Activated naive CD8-positive, alpha-beta T cell (primary cell): Measurements from ENCODE around the gene PHTF2.
A peak's percentile ranks its signal among the peaks of the same experiment; 100 is the strongest.
"Not testable (repeated sequence)": the region's sequence is repeated elsewhere in the genome, so short reads cannot be mapped to it uniquely, and the experiment has no call there.

Experiments
- H3K27ac Mint-ChIP-seq: one replicate; pipeline ENCODE4 v1.8.0; 2021; ENCODE audit warnings: mixed read lengths
- H3K27me3 Mint-ChIP-seq: one replicate; pipeline ENCODE4 v1.8.0; 2021; ENCODE audit warnings: mixed read lengths
- H3K36me3 Mint-ChIP-seq: one replicate; pipeline ENCODE4 v1.8.0; 2021; ENCODE audit warnings: mixed read lengths
- H3K4me1 Mint-ChIP-seq: one replicate; pipeline ENCODE4 v1.8.0; 2021; ENCODE audit warnings: low read depth, mixed read lengths
- H3K4me3 Mint-ChIP-seq: one replicate; pipeline ENCODE4 v1.8.0; 2021; ENCODE audit warnings: mild to moderate bottlenecking, mixed read lengths
- H3K9me3 Mint-ChIP-seq: one replicate; pipeline ENCODE4 v1.8.0; 2021; ENCODE audit warnings: low read depth, mixed read lengths

Gene PHTF2

GRCh38 chr7:77783545-77783944, 15.0 kb upstream of the PHTF2 start:
- Mint-ChIP-seq H3K4me1 (no peaks in the 10 kb centered on the region), H3K36me3 (peaks cover 25% of the 10 kb centered on the region), H3K4me3 (no peak overlapping the region), H3K27me3 (no peaks in the 10 kb centered on the region), H3K27ac (no peak overlapping the region), H3K9me3 (no peaks in the 10 kb centered on the region)

GRCh38 chr7:77784426-77784825, 14.1 kb upstream of the PHTF2 start:
- not testable (repeated sequence) for H3K27ac Mint-ChIP-seq

GRCh38 chr7:77786018-77786417, 12.6 kb upstream of the PHTF2 start:
- H3K4me3 Mint-ChIP-seq, result no peak overlapping the region
- H3K36me3 Mint-ChIP-seq, result peaks cover 19% of the 10 kb centered on the region
- no peaks in the 10 kb centered on the region for H3K9me3 Mint-ChIP-seq
- no peaks in the 10 kb centered on the region for H3K4me1 Mint-ChIP-seq
- H3K27me3 Mint-ChIP-seq, result no peaks in the 10 kb centered on the region
- no peak overlapping the region for H3K27ac Mint-ChIP-seq

More at GRCh38 chr7:77784426-77784825, 14.1 kb upstream of the PHTF2 start:
- H3K27me3 Mint-ChIP-seq, H3K4me3 Mint-ChIP-seq, H3K4me1 Mint-ChIP-seq, H3K9me3 Mint-ChIP-seq: not testable (repeated sequence)
- H3K36me3 Mint-ChIP-seq, result peaks cover 25% of the 10 kb centered on the region

- Mint-ChIP-seq H3K9me3 (no peaks in the 10 kb centered on the region), H3K36me3 (peaks cover 19% of the 10 kb centered on the region), H3K4me1 (no peaks in the 10 kb centered on the region), H3K4me3 (no peak overlapping the region), H3K27ac (no peak overlapping the region), H3K27me3 (no peaks in the 10 kb centered on the region)
These were observed 11.8 kb upstream of the PHTF2 start for GRCh38 chr7:77786741-77787140.

DNA sequence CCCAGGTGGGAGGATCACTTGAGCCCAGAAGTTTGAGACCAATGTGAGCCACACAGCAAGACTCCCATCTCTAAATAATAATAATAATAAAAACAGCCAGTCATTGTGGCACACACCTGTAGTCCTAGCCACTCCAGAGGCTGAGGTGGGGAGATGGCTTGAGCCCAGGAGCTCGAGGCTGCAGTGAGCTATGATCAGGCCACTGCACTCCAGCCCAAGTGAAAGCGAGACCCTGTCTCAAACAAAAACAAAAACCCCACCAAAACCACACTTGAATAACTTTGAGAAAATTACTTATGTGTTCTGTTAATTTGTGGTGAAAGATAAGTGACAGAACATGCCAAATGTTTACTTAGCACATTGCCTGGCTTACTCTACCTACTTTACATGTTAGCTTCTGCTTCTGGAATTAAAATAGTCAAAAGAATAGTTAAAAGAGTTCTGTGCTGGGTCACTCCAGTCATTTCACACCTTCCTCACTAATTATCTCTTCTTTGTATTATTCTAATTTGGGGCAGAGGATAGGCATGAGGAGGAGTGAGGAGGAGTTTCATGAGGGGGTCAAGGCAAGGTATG, 10.2 kb upstream of the PHTF2 start:
- no peak overlapping the region for H3K27ac Mint-ChIP-seq
- peaks cover 2% of the 10 kb centered on the region for H3K4me1 Mint-ChIP-seq

GRCh38 chr7:77791336-77791735, 7.2 kb upstream of the PHTF2 start:
- no peak overlapping the region for H3K27ac Mint-ChIP-seq
- H3K9me3 Mint-ChIP-seq, result no peaks in the 10 kb centered on the region
- no peaks in the 10 kb centered on the region for H3K27me3 Mint-ChIP-seq
- H3K4me3 Mint-ChIP-seq, result no peak overlapping the region
- peaks cover 7% of the 10 kb centered on the region for H3K36me3 Mint-ChIP-seq
- H3K4me1 Mint-ChIP-seq, result peaks cover 22% of the 10 kb centered on the region

More for the DNA sequence above, 10.2 kb upstream of the PHTF2 start:
- Mint-ChIP-seq H3K27me3 (no peaks in the 10 kb centered on the region), H3K9me3 (no peaks in the 10 kb centered on the region), H3K36me3 (peaks cover 16% of the 10 kb centered on the region), H3K4me3 (no peak overlapping the region)

DNA sequence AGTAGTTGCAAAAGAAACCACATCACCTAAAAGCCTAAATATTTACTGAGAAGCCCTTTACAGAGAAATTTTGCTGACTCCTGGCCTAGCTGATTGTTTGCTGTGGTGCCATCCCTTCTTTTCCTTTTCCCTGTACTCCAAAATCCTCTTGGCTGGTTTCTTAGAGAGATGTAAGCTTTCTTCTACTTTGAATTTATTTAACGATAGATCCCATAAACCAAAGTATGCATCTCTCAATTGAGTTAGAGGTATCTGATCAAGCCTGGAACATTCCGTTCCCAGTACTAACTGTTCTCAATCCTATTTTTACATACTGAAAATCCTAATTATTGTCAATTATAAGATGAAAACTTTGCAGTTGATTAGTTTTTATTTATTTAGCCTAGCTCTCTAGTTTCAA, 6.6 kb upstream of the PHTF2 start:
- H3K9me3 Mint-ChIP-seq, result no peaks in the 10 kb centered on the region
- no peak overlapping the region for H3K4me3 Mint-ChIP-seq
- no peaks in the 10 kb centered on the region for H3K27me3 Mint-ChIP-seq
- peaks cover 7% of the 10 kb centered on the region for H3K36me3 Mint-ChIP-seq
- H3K4me1 Mint-ChIP-seq, result peaks cover 28% of the 10 kb centered on the region
- H3K27ac Mint-ChIP-seq, result no peak overlapping the region

DNA sequence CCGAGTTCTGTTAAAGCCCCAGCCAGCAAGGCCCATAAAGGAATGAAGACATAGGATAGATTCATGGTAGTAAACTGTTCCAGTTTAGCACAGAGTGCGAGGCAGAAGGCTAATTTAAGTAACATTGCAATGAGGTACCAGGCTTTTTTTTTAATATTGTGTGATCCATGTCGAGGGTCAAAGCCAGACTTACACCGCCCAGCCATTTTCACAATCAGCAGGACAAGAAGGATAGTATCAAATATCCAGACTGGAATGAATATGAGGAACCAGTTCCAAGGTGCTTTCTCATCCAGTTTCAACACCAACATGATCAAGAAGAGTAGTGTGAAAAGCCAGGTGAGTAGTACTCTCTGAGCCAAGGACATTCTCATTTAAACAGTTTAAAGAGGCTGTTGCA, 4.6 kb upstream of the PHTF2 start:
- H3K27me3 Mint-ChIP-seq, result no peaks in the 10 kb centered on the region
- H3K36me3 Mint-ChIP-seq, result peaks cover 7% of the 10 kb centered on the region
- peak overlapping the region; percentile 30 for H3K27ac Mint-ChIP-seq
- no peaks in the 10 kb centered on the region for H3K9me3 Mint-ChIP-seq
- no peak overlapping the region for H3K4me3 Mint-ChIP-seq
- peaks cover 41% of the 10 kb centered on the region for H3K4me1 Mint-ChIP-seq

- Mint-ChIP-seq H3K27ac (peak overlapping the region; percentile 71), H3K27me3 (no peaks in the 10 kb centered on the region), H3K9me3 (no peaks in the 10 kb centered on the region), H3K4me1 (peaks cover 56% of the 10 kb centered on the region), H3K36me3 (peaks cover 7% of the 10 kb centered on the region), H3K4me3 (peak overlapping the region; percentile 96)
These were observed 2.5 kb upstream of the PHTF2 start for GRCh38 chr7:77796109-77796508.

DNA sequence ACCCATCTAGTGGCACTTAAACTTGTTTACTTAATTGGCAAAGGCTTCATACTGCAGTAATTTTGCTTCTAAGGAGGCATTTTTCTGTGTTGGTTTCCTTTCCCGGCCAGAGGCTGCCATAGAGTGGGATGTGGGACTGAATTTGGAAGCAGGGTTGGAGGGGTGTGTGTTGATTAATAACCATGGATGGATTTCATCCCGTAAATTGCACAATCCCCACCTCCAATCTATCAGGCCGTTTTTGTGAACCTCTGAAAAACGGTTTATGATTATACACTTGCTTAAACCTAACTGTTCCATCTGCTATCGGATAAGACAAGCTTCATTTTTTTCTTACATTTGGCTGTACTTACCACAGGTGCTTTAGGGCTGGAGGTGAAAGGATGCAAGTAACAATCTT, 1.6 kb upstream of the PHTF2 start:
- peaks cover 63% of the 10 kb centered on the region for H3K4me1 Mint-ChIP-seq
- no peaks in the 10 kb centered on the region for H3K9me3 Mint-ChIP-seq
- H3K27ac Mint-ChIP-seq, result peak overlapping the region; percentile 85
- no peaks in the 10 kb centered on the region for H3K27me3 Mint-ChIP-seq
- peaks cover 7% of the 10 kb centered on the region for H3K36me3 Mint-ChIP-seq
- peak overlapping the region; percentile 96 for H3K4me3 Mint-ChIP-seq

DNA sequence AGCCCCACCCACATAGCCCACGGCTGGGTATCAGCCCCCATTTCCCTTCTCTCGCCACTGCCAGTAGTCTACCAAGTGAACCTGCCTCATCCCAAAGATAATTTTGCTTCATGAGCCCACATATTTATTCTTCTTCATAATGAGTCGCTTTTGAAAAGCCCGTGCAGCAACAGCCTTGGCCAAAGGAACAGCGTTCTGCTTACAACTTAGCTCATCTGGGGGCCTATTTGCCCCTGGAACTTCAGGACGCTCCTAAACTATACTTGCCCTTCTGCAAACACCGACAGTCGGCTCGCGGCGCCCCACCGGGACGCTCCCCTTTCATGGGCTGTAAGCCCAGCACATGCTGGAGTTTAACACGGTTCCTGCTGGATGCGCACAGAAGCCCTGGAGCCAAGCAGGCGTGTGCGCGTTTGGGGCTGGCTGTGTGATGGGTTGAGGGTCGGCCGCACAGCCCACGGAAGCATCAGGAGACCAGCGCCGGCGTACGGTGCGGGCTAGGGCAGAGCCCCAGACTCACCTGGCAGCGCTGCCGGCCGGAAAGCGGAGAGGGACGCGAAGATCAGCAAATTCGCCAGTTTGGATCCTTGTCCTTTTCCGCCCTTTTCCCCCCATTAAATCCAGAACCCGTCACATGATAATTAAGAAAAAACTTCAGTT, 709 bp upstream of the PHTF2 start:
- no peaks in the 10 kb centered on the region for H3K27me3 Mint-ChIP-seq
- H3K9me3 Mint-ChIP-seq, result no peaks in the 10 kb centered on the region
- peak overlapping the region; percentile 85 for H3K27ac Mint-ChIP-seq
- H3K4me3 Mint-ChIP-seq, result peak overlapping the region; percentile 96
- peaks cover 7% of the 10 kb centered on the region for H3K36me3 Mint-ChIP-seq
- peaks cover 70% of the 10 kb centered on the region for H3K4me1 Mint-ChIP-seq

GRCh38 chr7:77799078-77799964, 748 bp downstream of the PHTF2 start:
- no peaks in the 10 kb centered on the region for H3K27me3 Mint-ChIP-seq
- H3K9me3 Mint-ChIP-seq, result no peaks in the 10 kb centered on the region
- H3K36me3 Mint-ChIP-seq, result peaks cover 2% of the 10 kb centered on the region
- peak overlapping the region; percentile 74 for H3K27ac Mint-ChIP-seq
- H3K4me1 Mint-ChIP-seq, result peaks cover 77% of the 10 kb centered on the region
- peak overlapping the region; percentile 96 for H3K4me3 Mint-ChIP-seq

GRCh38 chr7:77800158-77800557, 1.6 kb downstream of the PHTF2 start:
- H3K27ac Mint-ChIP-seq, result peak overlapping the region; percentile 74
- H3K4me1 Mint-ChIP-seq, result peaks cover 78% of the 10 kb centered on the region
- H3K36me3 Mint-ChIP-seq, result no peaks in the 10 kb centered on the region
- no peaks in the 10 kb centered on the region for H3K9me3 Mint-ChIP-seq
- H3K4me3 Mint-ChIP-seq, result peak overlapping the region; percentile 96
- H3K27me3 Mint-ChIP-seq, result no peaks in the 10 kb centered on the region

- Mint-ChIP-seq H3K27me3 (no peaks in the 10 kb centered on the region), H3K36me3 (no peaks in the 10 kb centered on the region), H3K4me1 (peaks cover 81% of the 10 kb centered on the region), H3K27ac (peak overlapping the region; percentile 43), H3K9me3 (no peaks in the 10 kb centered on the region), H3K4me3 (peak overlapping the region; percentile 96)
These were observed 2.2 kb downstream of the PHTF2 start for GRCh38 chr7:77800730-77801129.
